ENCODE measurements around the gene ATP5MC3. TPM values are rescaled to one million over a fixed set of nuclear protein-coding genes. Genes with fewer than 3 reads are reported as not detected.

The ATP5MC3 gene
- total RNA-seq, 2 experiments from 2014 or later, result 161 to 371 TPM

- no peaks in the 10 kb centered on the region for H4K20me1 ChIP-seq (ENCODE audit: insufficient read depth, low read length)
- H3K9me3 ChIP-seq (ENCODE audit: low read length), result no peaks in the 10 kb centered on the region
- H3K9me2 ChIP-seq (ENCODE audit: insufficient read depth, low read length), result no peaks in the 10 kb centered on the region
- no peak for DNase-seq (ENCODE audit: low spot score)
- H3K79me2 ChIP-seq (ENCODE audit: insufficient read depth, low read depth, low read length), result 0 out of 2 replicates have a peak, but pooled peaks cover 3% of the 10 kb centered on the region
- no peak for TF ChIP-seq EZH2phosphoT487 (IDR thresholded peaks at IDR 0.05; ENCODE audit: borderline replicate concordance, low read depth, low read length)
- TF ChIP-seq, protein P1, sequence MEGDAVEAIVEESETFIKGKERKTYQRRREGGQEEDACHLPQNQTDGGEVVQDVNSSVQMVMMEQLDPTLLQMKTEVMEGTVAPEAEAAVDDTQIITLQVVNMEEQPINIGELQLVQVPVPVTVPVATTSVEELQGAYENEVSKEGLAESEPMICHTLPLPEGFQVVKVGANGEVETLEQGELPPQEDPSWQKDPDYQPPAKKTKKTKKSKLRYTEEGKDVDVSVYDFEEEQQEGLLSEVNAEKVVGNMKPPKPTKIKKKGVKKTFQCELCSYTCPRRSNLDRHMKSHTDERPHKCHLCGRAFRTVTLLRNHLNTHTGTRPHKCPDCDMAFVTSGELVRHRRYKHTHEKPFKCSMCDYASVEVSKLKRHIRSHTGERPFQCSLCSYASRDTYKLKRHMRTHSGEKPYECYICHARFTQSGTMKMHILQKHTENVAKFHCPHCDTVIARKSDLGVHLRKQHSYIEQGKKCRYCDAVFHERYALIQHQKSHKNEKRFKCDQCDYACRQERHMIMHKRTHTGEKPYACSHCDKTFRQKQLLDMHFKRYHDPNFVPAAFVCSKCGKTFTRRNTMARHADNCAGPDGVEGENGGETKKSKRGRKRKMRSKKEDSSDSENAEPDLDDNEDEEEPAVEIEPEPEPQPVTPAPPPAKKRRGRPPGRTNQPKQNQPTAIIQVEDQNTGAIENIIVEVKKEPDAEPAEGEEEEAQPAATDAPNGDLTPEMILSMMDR (conservative IDR thresholded peaks at IDR 0.05; ENCODE audit: low read length), result no peak
- BruUV-seq (replicated peaks), result no TSS peak
- POLR2A ChIA-PET, result interaction anchor here (1.1 to 1.9 kb wide), 2 partner anchors 10 to 22 kb away, joined by 4 to 5 read pairs; no protein-coding TSS in a partner anchor
- no peak overlapping the region for H3K4me2 ChIP-seq (ENCODE audit: low read length)
- intact Hi-C loops (cut with micrococcal nuclease; ENCODE audit: unreplicated experiment), result no loop called here
- no peak overlapping the region for H3K4me3 ChIP-seq (ENCODE audit: low read depth, low read length, poor library complexity, severe bottlenecking)
- peaks cover 69% of the 10 kb centered on the region for H3K36me3 ChIP-seq (ENCODE audit: insufficient read depth, low read length)
- CTCF ChIA-PET (ENCODE audit: unreplicated experiment), result no interaction called here
- H2AFZ ChIP-seq (ENCODE audit: low read length), result no peak overlapping the region
- H3K4me1 ChIP-seq (ENCODE audit: insufficient read depth, low read length, poor library complexity, severe bottlenecking), result no peaks in the 10 kb centered on the region
- no peak overlapping the region for H3K27ac ChIP-seq (ENCODE audit: low read depth, low read length, poor library complexity, severe bottlenecking)
These were observed 54.8 kb downstream of the ATP5MC3 start for GRCh38 chr2:175126661-175127060.

Small RNAs within 50 kb of the gene (microRNA-seq; reads per million reads assigned to microRNA genes)
- not detected for gene MIR933 (ENCODE audit: borderline replicate concordance)

Small RNAs within 50 kb of the gene (small RNA-seq; reads per million reads assigned to genes)
- not detected for gene MIR933

Other genes starting within 250 kb of the ATP5MC3 start
- gene CHN1, start 176.3 kb downstream of the ATP5MC3 start, total RNA-seq (2014; rRNA removed; shearing (Covaris generic)), result 0.44 TPM in 1 of 2 replicates, not detected in the other
- gene CHN1, start 176.3 kb downstream of the ATP5MC3 start, total RNA-seq (2022), result not detected in 2 replicates
- 22.3 and 22.7 TPM in 2 replicates for gene ATF2, start 13.5 kb downstream of the ATP5MC3 start, total RNA-seq (2014; rRNA removed; shearing (Covaris generic))
- 40.8 and 43.3 TPM in 2 replicates for gene ATF2, start 13.5 kb downstream of the ATP5MC3 start, total RNA-seq (2022)

Measured in OCI-LY7 (cell line).